Measurements from ENCODE around the gene RTCA. TPM values are rescaled to one million over a fixed set of nuclear protein-coding genes. Genes with fewer than 3 reads are reported as not detected.
A peak's percentile ranks its signal among the peaks of the same experiment; 100 is the strongest.
"Not testable (repeated sequence)": the region's sequence is repeated elsewhere in the genome, so short reads cannot be mapped to it uniquely, and the experiment has no call there.

RTCA gene
- total and polyA plus RNA-seq, 4 donors = 22.8 to 37.6 (median 30.5) TPM

- ATAC-seq (ENCODE audit: insufficient read depth, low FRiP score) = no peak
- Histone ChIP-seq H3K27me3 (ENCODE audit: control insufficient read depth in 3 of 3, insufficient read depth in 3 of 3, low read length in 2 of 3) (no peaks in the 10 kb centered on the region), H3K9me3 (ENCODE audit: control insufficient read depth in 4 of 4, insufficient read depth in 3 of 4, low read length in 3 of 4) (no peaks in the 10 kb centered on the region), H3K36me3 (ENCODE audit: control insufficient read depth in 4 of 4, insufficient read depth in 4 of 4, low read length in 4 of 4) (peaks cover 24 to 49% (median 27%) of the 10 kb centered on the region in 4 donors), H3K9ac (ENCODE audit: insufficient read depth in 1 of 2, low read length in 2 of 2) (no peak overlapping the region), H3K4me3 (no peak overlapping the region), H3K27ac (ENCODE audit: low read depth in 1 of 2, low read length in 1 of 2) (no peak overlapping the region), H3K4me1 (ENCODE audit: control insufficient read depth in 5 of 5, insufficient read depth in 5 of 5, low read length in 5 of 5) (no peaks in the 10 kb centered on the region)
- no peak for DNase-seq
- 98 to 100% methylated on average over 3 of the region's 3 CpGs for WGBS, 2 donors
- no peak for TF ChIP-seq CTCF (IDR thresholded peaks at IDR 0.05; ENCODE audit: control extremely low read depth, extremely low read depth)
Measured at GRCh38 chr1:100287162-100287561, 21.1 kb downstream of the RTCA start.

GRCh38 chr1:100290291-100290690, 24.3 kb downstream of the RTCA start:
- ATAC-seq (ENCODE audit: insufficient read depth, low FRiP score) (no peak), DNase-seq (no peak)
- Histone ChIP-seq H3K27ac (ENCODE audit: low read depth in 1 of 2, low read length in 1 of 2) (no peak overlapping the region), H3K9me3 (ENCODE audit: control insufficient read depth in 4 of 4, insufficient read depth in 3 of 4, low read length in 3 of 4) (no peaks in the 10 kb centered on the region), H3K9ac (ENCODE audit: insufficient read depth in 1 of 2, low read length in 2 of 2) (no peak overlapping the region), H3K4me3 (no peak overlapping the region), H3K4me1 (ENCODE audit: control insufficient read depth in 5 of 5, insufficient read depth in 5 of 5, low read length in 5 of 5) (peaks cover 0 to 3% (median 0%) of the 10 kb centered on the region in 5 donors), H3K36me3 (ENCODE audit: control insufficient read depth in 4 of 4, insufficient read depth in 4 of 4, low read length in 4 of 4) (peaks cover 20 to 41% (median 26%) of the 10 kb centered on the region in 4 donors), H3K27me3 (ENCODE audit: control insufficient read depth in 3 of 3, insufficient read depth in 3 of 3, low read length in 2 of 3) (no peaks in the 10 kb centered on the region)
- WGBS, 2 donors = 96 to 98% methylated on average over 2 of the region's 2 CpGs
- TF ChIP-seq CTCF (IDR thresholded peaks at IDR 0.05; ENCODE audit: control extremely low read depth, extremely low read depth) = no peak

- no peaks in the 10 kb centered on the region for H3K27me3 ChIP-seq (ENCODE audit: control insufficient read depth in 3 of 3, insufficient read depth in 3 of 3, low read length in 2 of 3)
- H3K27ac ChIP-seq (ENCODE audit: low read depth in 1 of 2, low read length in 1 of 2) = no peak overlapping the region
- no peak for TF ChIP-seq CTCF (IDR thresholded peaks at IDR 0.05; ENCODE audit: control extremely low read depth, extremely low read depth)
- no peak overlapping the region for H3K9ac ChIP-seq (ENCODE audit: insufficient read depth in 1 of 2, low read length in 2 of 2)
- DNase-seq (peak in 1 of 3 donors; percentile 5), ATAC-seq (ENCODE audit: insufficient read depth, low FRiP score) (no peak)
- H3K4me1 ChIP-seq (ENCODE audit: control insufficient read depth in 5 of 5, insufficient read depth in 5 of 5, low read length in 5 of 5) = peaks cover 0 to 3% (median 0%) of the 10 kb centered on the region in 5 donors
- WGBS, 2 donors = 20 to 25% methylated on average over 1 of the region's 1 CpG
- no peak overlapping the region for H3K4me3 ChIP-seq
- peaks cover 15 to 29% (median 16%) of the 10 kb centered on the region in 4 donors for H3K36me3 ChIP-seq (ENCODE audit: control insufficient read depth in 4 of 4, insufficient read depth in 4 of 4, low read length in 4 of 4)
- H3K9me3 ChIP-seq (ENCODE audit: control insufficient read depth in 4 of 4, insufficient read depth in 3 of 4, low read length in 3 of 4) = no peaks in the 10 kb centered on the region
Measured at GRCh38 chr1:100292711-100293110, 26.7 kb downstream of the RTCA start.

- no peak overlapping the region for H3K4me3 ChIP-seq
- H3K9me3 ChIP-seq (ENCODE audit: control insufficient read depth in 4 of 4, insufficient read depth in 3 of 4, low read length in 3 of 4) = no peaks in the 10 kb centered on the region
- no peak for TF ChIP-seq CTCF (IDR thresholded peaks at IDR 0.05; ENCODE audit: control extremely low read depth, extremely low read depth)
- DNase-seq (no peak), ATAC-seq (ENCODE audit: insufficient read depth, low FRiP score) (no peak)
- H3K9ac ChIP-seq (ENCODE audit: insufficient read depth in 1 of 2, low read length in 2 of 2) = no peak overlapping the region
- WGBS, 2 donors = 83 to 84% methylated on average over 8 of the region's 8 CpGs
- H3K4me1 ChIP-seq (ENCODE audit: control insufficient read depth in 5 of 5, insufficient read depth in 5 of 5, low read length in 5 of 5) = peaks cover 0 to 3% (median 0%) of the 10 kb centered on the region in 5 donors
- peaks cover 2 to 8% (median 5%) of the 10 kb centered on the region in 4 donors for H3K36me3 ChIP-seq (ENCODE audit: control insufficient read depth in 4 of 4, insufficient read depth in 4 of 4, low read length in 4 of 4)
- H3K27me3 ChIP-seq (ENCODE audit: control insufficient read depth in 3 of 3, insufficient read depth in 3 of 3, low read length in 2 of 3) = no peaks in the 10 kb centered on the region
- no peak overlapping the region for H3K27ac ChIP-seq (ENCODE audit: low read depth in 1 of 2, low read length in 1 of 2)
Measured at GRCh38 chr1:100296140-100296539, 30.1 kb downstream of the RTCA start.

GRCh38 chr1:100296997-100297396, 31.0 kb downstream of the RTCA start:
- not testable (repeated sequence) for H3K36me3 ChIP-seq (ENCODE audit: control insufficient read depth in 4 of 4, insufficient read depth in 4 of 4, low read length in 4 of 4); H3K27ac ChIP-seq (ENCODE audit: low read depth in 1 of 2, low read length in 1 of 2); H3K4me1 ChIP-seq (ENCODE audit: control insufficient read depth in 5 of 5, insufficient read depth in 5 of 5, low read length in 5 of 5); DNase-seq; H3K4me3 ChIP-seq; H3K27me3 ChIP-seq (ENCODE audit: control insufficient read depth in 3 of 3, insufficient read depth in 3 of 3, low read length in 2 of 3); H3K9ac ChIP-seq (ENCODE audit: insufficient read depth in 1 of 2, low read length in 2 of 2); H3K9me3 ChIP-seq (ENCODE audit: control insufficient read depth in 4 of 4, insufficient read depth in 3 of 4, low read length in 3 of 4); ATAC-seq (ENCODE audit: insufficient read depth, low FRiP score)

Data from lung (tissue), 12 donors.